Retinal pigment epithelial cell (primary cell): Measurements from ENCODE around the gene SPACDR.
"Not testable (repeated sequence)": the region's sequence is repeated elsewhere in the genome, so short reads cannot be mapped to it uniquely, and the experiment has no call there.

Source experiments
- DNase-seq: peaks from one replicate; pipeline ENCODE4 v3.0.0-alpha.2; 2010; ENCODE audit warnings: low read depth
- H3K4me3 ChIP-seq: 2 replicates; pipeline ENCODE4 v1.5.1; 2011; ENCODE audit warnings: mild to moderate bottlenecking, low read length, control low read depth, moderate library complexity
- CTCF ChIP-seq: conservative IDR thresholded peaks from 2 replicates; pipeline ENCODE4 v1.5.1; 2011; ENCODE audit warnings: low read depth, low read length, control low read depth, inconsistent platforms

SPACDR gene

GRCh38 chr7:100457033-100457432, 7.0 kb downstream of the SPACDR start:
- H3K4me3 ChIP-seq, result no peak overlapping the region

GRCh38 chr7:100456562-100456961, 7.5 kb downstream of the SPACDR start:
- no peak overlapping the region for H3K4me3 ChIP-seq
- DNase-seq, result no peak
- TF ChIP-seq CTCF, result no peak

More at GRCh38 chr7:100457033-100457432, 7.0 kb downstream of the SPACDR start:
- no peak for DNase-seq
- no peak for TF ChIP-seq CTCF

- TF ChIP-seq CTCF, result no peak
- no peak overlapping the region for H3K4me3 ChIP-seq
- no peak for DNase-seq
These were observed 8.9 kb downstream of the SPACDR start for GRCh38 chr7:100455206-100455605.

- DNase-seq, H3K4me3 ChIP-seq: not testable (repeated sequence)
These were observed 10.2 kb downstream of the SPACDR start for GRCh38 chr7:100453854-100454253.

- no peak for TF ChIP-seq CTCF
These were observed 11.5 kb downstream of the SPACDR start for GRCh38 chr7:100452513-100452912.

GRCh38 chr7:100449190-100449795, 14.8 kb downstream of the SPACDR start:
- no peak overlapping the region for H3K4me3 ChIP-seq
- no peak for DNase-seq

More at GRCh38 chr7:100452513-100452912, 11.5 kb downstream of the SPACDR start:
- DNase-seq, result no peak
- no peak overlapping the region for H3K4me3 ChIP-seq

GRCh38 chr7:100447363-100447762, 16.7 kb downstream of the SPACDR start:
- H3K4me3 ChIP-seq, DNase-seq: not testable (repeated sequence)

More at GRCh38 chr7:100449190-100449795, 14.8 kb downstream of the SPACDR start:
- no peak for TF ChIP-seq CTCF

- no peak for DNase-seq
- H3K4me3 ChIP-seq, result no peak overlapping the region
These were observed 18.0 kb downstream of the SPACDR start for GRCh38 chr7:100446040-100446439.

More at GRCh38 chr7:100446040-100446439, 18.0 kb downstream of the SPACDR start:
- no peak for TF ChIP-seq CTCF
